ENCODE data around the gene MRNIP.

DNA sequence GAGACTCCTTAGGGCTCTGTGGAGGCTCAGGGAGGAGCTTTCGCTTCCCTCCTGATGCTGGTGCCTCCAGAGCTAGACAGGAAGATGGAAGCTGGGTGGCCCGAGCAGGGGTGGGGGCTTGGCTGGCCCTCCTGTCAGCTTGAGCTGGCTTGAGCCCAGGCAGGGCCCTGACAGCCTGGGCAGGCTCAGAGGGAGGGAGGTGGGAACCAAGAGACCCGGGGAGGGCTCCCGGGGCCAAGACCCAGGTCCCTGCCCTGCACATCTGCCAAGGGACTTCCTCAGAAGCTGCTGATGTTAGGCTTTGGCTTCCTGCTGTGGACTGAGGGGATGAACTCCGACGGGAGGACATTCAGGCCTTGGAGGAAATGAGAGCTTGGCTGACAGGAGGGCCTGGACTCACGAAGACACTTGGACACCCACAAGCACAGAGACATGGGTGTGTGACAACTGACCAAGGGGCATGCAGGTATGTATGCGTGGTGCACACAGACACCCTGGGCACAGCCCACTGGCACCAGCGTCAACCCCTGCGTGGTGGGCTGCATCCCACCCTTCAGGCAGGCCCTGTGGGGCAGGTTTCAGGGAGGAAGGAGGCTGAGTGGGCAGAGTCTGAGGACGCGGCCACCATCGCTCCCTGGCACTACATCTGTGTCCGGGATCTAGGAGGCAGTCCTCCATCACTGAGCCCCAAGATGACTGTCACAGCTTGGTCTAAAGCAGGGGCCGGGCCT lies 66.6 kb downstream of the MRNIP start:
- TF ChIP-seq, protein P1, sequence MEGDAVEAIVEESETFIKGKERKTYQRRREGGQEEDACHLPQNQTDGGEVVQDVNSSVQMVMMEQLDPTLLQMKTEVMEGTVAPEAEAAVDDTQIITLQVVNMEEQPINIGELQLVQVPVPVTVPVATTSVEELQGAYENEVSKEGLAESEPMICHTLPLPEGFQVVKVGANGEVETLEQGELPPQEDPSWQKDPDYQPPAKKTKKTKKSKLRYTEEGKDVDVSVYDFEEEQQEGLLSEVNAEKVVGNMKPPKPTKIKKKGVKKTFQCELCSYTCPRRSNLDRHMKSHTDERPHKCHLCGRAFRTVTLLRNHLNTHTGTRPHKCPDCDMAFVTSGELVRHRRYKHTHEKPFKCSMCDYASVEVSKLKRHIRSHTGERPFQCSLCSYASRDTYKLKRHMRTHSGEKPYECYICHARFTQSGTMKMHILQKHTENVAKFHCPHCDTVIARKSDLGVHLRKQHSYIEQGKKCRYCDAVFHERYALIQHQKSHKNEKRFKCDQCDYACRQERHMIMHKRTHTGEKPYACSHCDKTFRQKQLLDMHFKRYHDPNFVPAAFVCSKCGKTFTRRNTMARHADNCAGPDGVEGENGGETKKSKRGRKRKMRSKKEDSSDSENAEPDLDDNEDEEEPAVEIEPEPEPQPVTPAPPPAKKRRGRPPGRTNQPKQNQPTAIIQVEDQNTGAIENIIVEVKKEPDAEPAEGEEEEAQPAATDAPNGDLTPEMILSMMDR (conservative IDR thresholded peaks at IDR 0.05; ENCODE audit: low read depth, low read length) = no peak
- TF ChIP-seq SMC3 (IDR thresholded peaks at IDR 0.05; ENCODE audit: low read depth, low read length) (no peak), CEBPB (IDR thresholded peaks at IDR 0.05; ENCODE audit: low read depth, low read length) (no peak), POLR2A (IDR thresholded peaks at IDR 0.05; ENCODE audit: low read depth, low read length) (no peak), FOS (IDR thresholded peaks at IDR 0.05; ENCODE audit: low read depth, low read length) (no peak), MAZ (IDR thresholded peaks at IDR 0.05; ENCODE audit: borderline replicate concordance, low read depth, low read length) (no peak), MXI1 (IDR thresholded peaks at IDR 0.05; ENCODE audit: borderline replicate concordance, low read depth, low read length) (no peak), RCOR1 (IDR thresholded peaks at IDR 0.05; ENCODE audit: insufficient replicate concordance, low read length) (no peak), RFX5 (IDR thresholded peaks at IDR 0.05; ENCODE audit: low read depth, low read length) (no peak), MAFK (IDR thresholded peaks at IDR 0.05; ENCODE audit: low read depth, low read length) (no peak), BHLHE40 (IDR thresholded peaks at IDR 0.05; ENCODE audit: low read depth, low read length) (no peak)
- TF ChIP-seq, protein P2, sequence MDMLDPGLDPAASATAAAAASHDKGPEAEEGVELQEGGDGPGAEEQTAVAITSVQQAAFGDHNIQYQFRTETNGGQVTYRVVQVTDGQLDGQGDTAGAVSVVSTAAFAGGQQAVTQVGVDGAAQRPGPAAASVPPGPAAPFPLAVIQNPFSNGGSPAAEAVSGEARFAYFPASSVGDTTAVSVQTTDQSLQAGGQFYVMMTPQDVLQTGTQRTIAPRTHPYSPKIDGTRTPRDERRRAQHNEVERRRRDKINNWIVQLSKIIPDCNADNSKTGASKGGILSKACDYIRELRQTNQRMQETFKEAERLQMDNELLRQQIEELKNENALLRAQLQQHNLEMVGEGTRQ (IDR thresholded peaks at IDR 0.05; ENCODE audit: low read depth, low read length) = no peak
- TF ChIP-seq, protein P3, sequence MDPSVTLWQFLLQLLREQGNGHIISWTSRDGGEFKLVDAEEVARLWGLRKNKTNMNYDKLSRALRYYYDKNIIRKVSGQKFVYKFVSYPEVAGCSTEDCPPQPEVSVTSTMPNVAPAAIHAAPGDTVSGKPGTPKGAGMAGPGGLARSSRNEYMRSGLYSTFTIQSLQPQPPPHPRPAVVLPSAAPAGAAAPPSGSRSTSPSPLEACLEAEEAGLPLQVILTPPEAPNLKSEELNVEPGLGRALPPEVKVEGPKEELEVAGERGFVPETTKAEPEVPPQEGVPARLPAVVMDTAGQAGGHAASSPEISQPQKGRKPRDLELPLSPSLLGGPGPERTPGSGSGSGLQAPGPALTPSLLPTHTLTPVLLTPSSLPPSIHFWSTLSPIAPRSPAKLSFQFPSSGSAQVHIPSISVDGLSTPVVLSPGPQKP (IDR thresholded peaks at IDR 0.05; ENCODE audit: borderline replicate concordance, low read depth, low read length) = no peak

Measured in IMR-90 (cell line).